Measurements from ENCODE around the gene ARFGAP2.

Gene ARFGAP2

DNA sequence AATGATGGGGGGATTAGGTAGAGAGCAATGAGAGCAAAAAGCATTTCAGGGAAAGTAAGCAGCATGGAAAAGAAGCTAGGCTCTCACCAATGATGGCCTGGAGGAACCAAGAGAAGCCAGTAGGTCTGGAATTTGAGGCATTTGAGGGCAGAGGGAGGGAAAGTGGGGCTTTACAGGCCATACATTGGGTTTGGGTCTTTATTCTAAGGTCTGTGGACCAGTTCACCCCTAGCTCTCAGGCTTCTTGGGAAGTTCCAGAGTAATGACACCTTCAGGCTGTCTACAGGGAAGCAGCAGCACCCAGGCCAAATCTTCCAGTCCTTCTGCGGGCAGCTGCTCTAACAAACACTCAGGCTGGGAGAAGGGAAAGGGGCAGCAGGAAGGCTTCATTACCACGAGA, 29.4 kb downstream of the ARFGAP2 start:
- no peak for DNase-seq

DNA sequence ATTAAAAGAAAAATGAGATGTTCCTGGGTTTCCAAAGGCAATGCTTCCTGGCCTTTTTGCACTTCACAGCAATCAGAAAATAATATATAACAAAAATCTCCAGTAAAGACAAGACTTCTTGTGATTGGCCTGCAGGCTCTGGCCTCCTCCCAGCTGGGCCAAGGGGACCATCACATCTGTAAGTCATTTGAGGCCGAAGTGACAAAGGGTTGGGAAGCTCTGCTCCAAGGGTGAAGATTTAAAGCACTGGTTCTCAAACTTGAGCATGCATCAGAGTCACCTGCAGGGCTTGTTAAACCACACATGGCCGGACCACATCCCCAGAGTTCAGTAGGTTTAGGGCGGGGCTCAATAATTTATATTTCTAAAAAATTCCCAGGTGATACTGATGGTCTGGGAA, 32.1 kb downstream of the ARFGAP2 start:
- no peak for DNase-seq

DNA sequence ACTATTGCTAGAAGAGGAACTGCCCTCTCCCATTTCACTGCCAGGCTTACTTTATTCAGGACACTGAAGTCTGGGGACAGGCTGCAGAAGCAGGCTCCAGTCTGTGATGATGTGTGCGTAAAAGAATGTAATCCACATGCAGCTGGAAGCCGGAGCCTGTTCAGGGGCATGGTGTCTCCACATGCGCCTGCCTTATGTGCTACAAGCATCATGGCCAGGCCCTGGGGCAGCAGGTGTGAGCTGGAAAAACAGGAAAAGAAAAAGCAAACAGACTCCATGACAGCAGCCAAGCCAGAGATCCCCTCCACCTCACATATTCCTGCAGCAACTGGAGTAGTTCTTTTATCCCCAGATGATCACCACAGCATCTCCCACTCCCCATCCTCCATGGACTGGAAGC, 33.4 kb downstream of the ARFGAP2 start:
- no peak for DNase-seq

DNA sequence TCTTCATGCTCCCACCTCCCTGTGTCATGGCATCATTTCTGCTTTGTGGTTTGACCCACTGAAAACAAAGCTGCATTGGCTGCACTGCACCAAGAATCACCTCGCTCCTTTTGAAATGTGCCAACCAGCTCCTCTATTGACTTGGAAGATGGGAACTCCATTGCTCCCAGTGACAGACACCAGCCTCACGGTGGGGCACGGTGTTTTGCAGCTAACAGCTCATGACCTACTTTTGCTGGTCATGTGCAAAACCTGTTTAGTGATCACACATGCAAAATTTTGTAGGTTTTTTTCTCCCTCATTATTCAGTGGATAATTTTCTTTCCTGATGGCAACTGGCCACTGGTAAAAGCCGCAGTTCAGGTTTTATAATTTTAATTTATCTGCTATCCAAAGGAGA, 36.8 kb downstream of the ARFGAP2 start:
- DNase-seq = no peak

DNA sequence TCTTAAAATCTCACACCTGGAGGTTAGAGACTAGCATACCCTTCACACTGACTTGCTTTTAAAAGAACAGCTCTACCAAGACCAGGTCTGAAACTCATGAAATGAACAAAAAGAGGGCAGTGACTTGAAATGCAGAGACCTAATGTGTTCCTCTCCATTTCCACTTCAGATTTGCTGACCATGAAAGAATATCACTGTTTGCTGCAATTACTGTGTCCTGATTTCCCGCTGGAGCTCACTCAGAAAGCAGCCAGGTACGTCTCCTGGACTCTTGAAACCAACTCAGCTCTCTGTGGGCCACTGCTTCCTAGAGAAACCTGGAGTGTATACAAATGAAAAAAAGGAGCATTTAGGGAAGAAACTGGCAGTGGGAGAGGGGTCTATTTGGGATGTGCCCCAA, 39.2 kb downstream of the ARFGAP2 start:
- no peak for DNase-seq

DNA sequence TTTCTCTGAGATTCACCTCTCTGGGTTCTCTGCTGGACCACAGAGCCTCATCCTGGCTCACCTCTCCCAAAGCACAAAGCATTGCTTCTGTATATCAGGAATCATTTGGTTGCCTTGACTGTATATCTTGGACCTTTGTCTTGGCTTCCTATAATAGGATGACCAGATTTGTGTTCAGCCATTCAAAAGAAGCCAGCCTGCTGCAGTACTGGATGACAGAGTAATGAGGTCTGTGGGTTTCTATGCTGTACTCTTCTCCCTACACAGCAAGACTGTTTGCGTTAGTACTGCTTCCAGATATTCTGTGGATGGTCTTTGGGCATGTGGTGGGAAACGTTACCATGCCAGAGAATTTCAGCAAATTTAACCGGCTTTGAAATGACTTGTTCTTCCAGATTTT, 39.8 kb downstream of the ARFGAP2 start:
- no peak for DNase-seq

DNA sequence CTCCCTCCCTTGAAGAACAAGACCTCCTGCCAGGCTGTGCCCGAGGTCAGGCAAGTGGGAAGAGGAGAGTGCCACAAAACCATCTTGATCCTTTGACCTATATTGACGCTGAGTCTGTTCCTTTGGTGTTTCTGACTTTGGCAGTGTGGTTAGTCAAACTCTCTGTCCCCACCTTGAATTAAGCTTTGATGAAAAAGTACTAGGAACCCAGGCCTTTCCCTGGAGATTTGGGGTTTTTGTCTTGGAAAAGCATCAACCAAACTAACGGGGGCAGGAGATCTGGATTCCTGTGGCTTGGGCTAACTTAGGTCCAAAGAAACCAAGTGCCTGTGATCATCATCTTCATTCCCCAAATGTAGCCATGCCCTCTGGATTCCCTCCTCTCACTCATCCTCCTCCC, 40.4 kb downstream of the ARFGAP2 start:
- no peak for DNase-seq

DNA sequence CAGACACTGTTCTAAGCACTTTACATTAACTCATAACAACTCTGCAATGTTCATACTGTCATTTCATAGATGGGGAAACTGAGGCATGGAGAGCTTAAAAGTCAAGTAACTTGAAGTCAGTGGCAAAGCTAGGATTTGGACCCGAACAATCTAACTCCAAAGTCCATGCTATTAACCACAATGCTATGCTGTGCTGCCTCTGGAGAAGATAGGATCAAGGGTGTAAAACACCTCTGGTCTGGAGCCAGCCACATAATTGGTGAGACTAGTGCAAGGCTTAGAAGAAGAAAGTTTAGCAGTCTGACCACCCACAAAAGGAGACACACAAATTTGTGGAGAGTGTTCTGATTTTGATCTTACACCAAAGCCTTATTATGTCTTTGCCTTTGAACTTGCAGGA, 43.7 kb downstream of the ARFGAP2 start:
- no peak for DNase-seq

DNA sequence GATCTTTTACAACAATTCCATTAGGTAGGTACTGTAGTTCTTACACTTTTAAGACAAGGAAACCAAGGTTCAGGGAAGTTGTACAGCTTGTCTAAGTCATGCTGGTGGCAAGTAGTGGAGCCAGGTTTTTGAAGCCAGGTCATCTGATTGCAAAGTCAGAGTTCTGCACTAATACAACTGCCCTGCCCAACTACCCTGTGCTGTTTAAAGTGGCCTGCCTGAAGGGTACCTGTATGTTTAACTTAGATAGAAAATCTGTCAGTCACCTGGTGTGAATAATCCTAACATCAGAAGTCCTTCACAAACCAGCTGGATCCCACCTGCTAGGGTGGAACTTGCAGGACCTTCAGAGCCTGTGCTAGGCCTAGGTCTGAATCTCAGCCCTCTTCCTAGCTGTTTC, 44.2 kb downstream of the ARFGAP2 start:
- DNase-seq = no peak

DNA sequence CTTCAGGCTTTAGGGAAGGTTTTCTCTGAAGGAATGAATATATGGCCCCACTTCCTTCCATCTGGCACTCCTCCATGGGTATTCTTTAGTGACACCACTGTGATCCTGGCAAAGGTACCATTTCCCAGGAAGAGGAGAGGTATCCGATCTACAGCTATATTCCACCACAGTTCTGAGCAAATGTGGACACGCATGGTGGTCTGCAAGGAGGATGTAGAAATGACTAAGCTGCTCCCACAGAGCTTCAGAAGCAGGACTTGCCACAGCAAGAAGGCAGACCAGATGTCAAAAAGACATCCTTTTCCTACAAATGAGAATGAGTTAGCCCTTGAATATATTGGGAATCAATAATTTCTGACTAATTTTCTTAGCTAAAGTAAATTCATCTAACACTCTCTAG, 45.5 kb downstream of the ARFGAP2 start:
- DNase-seq = no peak

DNA sequence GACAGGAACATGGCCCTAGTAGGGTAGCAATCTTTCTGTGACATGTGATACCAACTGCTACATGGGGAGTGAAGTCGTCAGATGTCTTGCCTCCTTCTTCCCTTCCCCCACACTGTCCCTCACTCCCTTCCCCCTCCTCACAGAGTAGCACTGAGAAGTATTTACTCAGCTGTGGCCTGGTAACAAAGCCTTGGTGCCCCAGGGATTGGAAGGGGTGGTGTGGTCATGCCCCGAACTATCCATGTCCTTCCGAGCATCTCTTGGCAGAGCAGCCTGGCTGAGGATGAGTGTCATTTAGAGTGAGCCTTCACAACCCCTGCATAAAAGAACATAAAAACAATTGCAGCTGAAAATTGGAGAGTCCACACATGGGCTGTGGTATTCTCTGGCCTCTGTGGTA, 46.1 kb downstream of the ARFGAP2 start:
- no peak for DNase-seq

DNA sequence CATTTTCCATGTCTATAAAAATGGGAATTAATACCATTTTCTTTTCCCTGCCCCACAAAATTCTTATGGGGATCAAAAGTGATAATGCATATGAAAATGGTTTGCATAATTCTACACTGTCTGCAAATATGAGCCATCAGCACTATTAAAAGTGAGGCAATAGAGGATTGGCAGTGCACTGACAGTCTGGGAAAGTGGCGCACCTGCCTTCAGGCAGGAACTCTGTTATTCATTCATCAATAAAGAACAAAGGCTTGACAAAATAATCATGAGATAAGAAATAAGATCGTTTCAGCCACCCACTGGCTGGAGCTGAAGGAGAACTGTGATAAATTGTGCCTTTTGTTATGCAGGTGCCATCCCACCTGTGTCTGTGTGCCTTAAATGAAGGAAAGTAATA, 49.5 kb downstream of the ARFGAP2 start:
- DNase-seq = no peak

DNA sequence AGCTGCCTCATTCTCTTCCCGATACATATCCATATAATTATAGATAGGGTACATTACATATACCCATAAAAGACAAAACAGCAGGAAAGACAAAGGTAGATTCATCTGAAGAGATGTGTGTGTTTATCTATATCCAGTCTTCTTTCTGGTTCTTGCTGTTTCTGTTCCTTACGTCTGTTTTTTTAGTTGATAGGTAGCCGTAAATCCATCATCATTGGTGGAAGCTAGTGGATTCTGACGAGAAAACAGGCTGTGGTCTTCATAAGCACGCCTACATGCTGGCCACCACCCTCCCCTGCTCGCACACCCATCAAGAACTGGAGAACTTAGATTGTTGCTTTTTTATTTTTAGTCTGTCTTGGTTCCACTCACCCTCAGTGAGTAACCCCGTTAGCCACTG, 51.6 kb downstream of the ARFGAP2 start:
- no peak for DNase-seq

DNA sequence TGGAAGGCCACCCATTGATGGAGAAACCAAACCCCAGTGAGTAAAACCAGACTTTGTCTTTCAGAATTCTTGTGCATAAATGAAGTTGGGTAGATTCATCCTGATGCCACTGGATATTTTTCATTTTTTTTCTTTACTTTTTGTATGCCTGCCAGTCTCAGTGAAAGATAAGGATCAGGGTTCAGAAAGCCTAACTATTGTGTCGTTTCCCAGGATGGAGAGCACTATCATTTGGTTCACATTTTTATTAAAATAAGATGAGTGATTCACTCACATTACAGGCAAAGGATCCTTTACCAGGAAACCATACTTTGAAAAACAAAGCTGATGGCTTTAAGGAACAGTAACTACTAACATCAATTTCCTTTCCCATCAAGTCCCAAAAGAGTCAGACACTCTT, 52.0 kb downstream of the ARFGAP2 start:
- no peak for DNase-seq

DNA sequence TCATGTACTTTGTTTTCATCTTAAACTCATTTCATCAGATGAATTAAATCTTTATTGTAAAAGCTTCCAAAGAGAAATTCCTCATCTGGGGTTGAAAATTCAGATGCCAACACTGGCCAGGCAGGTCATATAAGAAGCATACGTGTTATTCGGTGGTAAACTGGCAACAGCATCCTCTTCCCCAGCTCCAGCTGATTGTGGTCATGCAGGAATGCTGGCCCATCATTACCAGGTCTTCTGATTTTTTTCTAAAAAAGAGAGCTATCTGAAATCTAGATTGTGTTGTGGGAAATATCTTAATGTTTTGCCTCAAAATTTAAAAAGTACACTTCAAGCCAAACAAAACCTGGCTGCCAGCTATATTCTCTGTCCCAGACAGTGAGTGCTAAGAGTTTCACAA, 53.6 kb downstream of the ARFGAP2 start:
- DNase-seq = no peak

DNA sequence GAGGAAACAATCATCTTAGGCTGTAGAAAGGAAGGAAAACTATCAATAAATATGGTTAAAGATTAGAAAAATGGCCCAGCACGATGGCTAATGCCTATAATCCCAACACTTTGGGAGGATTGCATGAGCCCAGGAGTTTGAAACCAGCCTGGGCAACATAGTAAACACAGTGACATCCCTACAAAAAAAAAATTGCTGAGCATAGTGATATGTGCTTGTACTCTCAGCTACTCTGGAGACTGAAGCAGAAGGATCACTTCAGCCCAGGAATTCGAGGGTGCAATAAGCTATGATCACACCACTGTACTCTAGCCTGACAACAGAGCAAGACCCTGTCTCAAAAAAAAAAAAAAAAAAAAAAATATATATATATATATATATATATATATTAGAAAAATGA, 54.9 kb downstream of the ARFGAP2 start:
- no peak for DNase-seq

DNA sequence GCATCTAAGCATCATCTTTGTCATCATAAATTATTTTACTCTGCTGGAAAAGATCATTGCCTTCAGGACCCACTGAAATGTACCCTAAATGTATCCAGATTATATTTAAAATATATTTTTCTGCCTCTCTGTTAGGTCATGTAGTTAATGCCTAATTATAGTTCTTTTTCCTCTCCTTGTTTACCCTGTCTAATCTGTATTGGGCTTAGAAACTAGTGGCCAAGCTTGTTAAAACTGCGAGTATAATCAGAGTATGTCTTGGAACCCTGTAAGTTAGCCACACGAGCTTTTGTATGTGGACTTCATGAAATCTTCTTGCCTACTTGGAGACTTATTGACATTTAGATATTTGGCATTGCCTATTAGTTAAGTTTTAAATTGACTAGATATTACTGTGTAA, 55.6 kb downstream of the ARFGAP2 start:
- no peak for DNase-seq

DNA sequence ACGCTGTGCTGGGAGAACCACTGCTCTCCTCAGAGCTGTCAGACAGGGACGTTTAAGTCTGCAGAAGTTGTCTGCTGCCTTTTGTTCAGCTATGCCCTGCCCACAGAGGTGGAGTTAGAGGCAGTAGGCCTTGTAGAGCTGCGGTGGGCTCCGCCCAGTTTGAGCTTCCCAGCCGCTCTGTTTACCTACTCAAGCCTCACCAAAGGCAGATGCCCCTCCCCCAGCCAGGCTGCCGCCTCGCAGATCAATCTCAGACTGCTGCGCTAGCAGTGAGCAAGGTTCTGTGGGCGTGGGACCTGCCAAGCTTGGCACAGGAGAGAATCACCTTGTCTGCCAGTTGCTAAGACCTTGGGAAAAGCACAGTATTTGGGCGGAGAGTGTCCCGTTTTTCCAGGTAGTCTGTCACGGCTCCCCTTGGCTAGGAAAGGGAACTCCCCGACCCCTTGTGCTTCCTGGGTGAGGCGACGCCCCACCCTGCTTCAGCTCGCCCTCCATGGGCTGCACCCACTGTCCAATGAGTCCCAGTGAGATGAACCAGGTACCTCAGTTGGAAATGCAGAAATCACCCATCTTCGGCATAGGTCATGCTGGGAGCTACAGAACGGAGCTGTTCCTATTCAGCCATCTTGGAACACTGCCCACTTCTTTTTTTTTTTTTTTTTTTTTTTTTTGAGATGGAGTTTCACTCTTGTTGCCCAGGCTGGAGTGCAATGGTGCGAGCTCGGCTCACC, 57.6 kb downstream of the ARFGAP2 start:
- peak; percentile 89 for DNase-seq

Measured in NCI-H2171 treated with DMSO at 0.1 percent for 48 hours (cell line).